Measurements from ENCODE around the gene AMER3. TPM values are rescaled to one million over a fixed set of nuclear protein-coding genes. Genes with fewer than 3 reads are reported as not detected.

Gene AMER3
- polyA plus RNA-seq, 1 donor from 2014 or later, result 19.2 TPM

- Histone ChIP-seq H3K27ac (ENCODE audit: low read length) (no peak overlapping the region), H3F3A (ENCODE audit: insufficient read depth, low read length, poor library complexity, severe bottlenecking) (no peaks in the 10 kb centered on the region), H2AFZ (ENCODE audit: low read depth, low read length) (no peak overlapping the region), H3K79me2 (replicated peaks; ENCODE audit: insufficient read depth, low read length) (no peaks in the 10 kb centered on the region), H3K4me3 (ENCODE audit: low read length) (no peak overlapping the region), H3K4me2 (ENCODE audit: low read length) (no peak overlapping the region), H3K9ac (ENCODE audit: low read length) (no peak overlapping the region), H3K36me3 (ENCODE audit: insufficient read depth, low read length) (no peaks in the 10 kb centered on the region), H3K9me2 (ENCODE audit: insufficient read depth, low read length) (no peaks in the 10 kb centered on the region), H3K27me3 (ENCODE audit: insufficient read depth, low read depth, low read length) (no peaks in the 10 kb centered on the region), H4K20me1 (ENCODE audit: insufficient read depth) (no peaks in the 10 kb centered on the region), H3K9me3 (ENCODE audit: low read length) (no peaks in the 10 kb centered on the region)
- no peak for TF ChIP-seq RAD21 (conservative IDR thresholded peaks at IDR 0.05)
- no peak for TF ChIP-seq REST (IDR thresholded peaks at IDR 0.05; ENCODE audit: borderline replicate concordance)
- TF ChIP-seq EZH2 (IDR thresholded peaks at IDR 0.05; ENCODE audit: borderline replicate concordance, insufficient read depth, low read length, poor library complexity, severe bottlenecking), result no peak
- no peak for TF ChIP-seq MXI1 (conservative IDR thresholded peaks at IDR 0.05; ENCODE audit: poor library complexity, severe bottlenecking)
These were observed 17.7 kb upstream of the AMER3 start for GRCh38 chr2:130737592-130737991.

GRCh38 chr2:130740671-130741070, 14.7 kb upstream of the AMER3 start:
- H3K4me3 ChIP-seq (ENCODE audit: low read length), result no peak overlapping the region
- H3F3A ChIP-seq (ENCODE audit: insufficient read depth, low read length, poor library complexity, severe bottlenecking), result no peaks in the 10 kb centered on the region
- H3K27ac ChIP-seq (ENCODE audit: low read length), result no peak overlapping the region
- no peak overlapping the region for H3K9ac ChIP-seq (ENCODE audit: low read length)
- no peaks in the 10 kb centered on the region for H3K79me2 ChIP-seq (replicated peaks; ENCODE audit: insufficient read depth, low read length)
- no peaks in the 10 kb centered on the region for H3K9me3 ChIP-seq (ENCODE audit: low read length)
- TF ChIP-seq SMC3 (conservative IDR thresholded peaks at IDR 0.05; ENCODE audit: poor library complexity), result no peak
- TF ChIP-seq CTCF (IDR thresholded peaks at IDR 0.05; ENCODE audit: poor library complexity, severe bottlenecking), result no peak
- TF ChIP-seq EZH2 (IDR thresholded peaks at IDR 0.05; ENCODE audit: borderline replicate concordance, insufficient read depth, low read length, poor library complexity, severe bottlenecking), result no peak
- TF ChIP-seq TAF1 (IDR thresholded peaks at IDR 0.05; ENCODE audit: low read depth), result no peak
- TF ChIP-seq RAD21 (conservative IDR thresholded peaks at IDR 0.05), result no peak
- no peak for TF ChIP-seq EP300 (conservative IDR thresholded peaks at IDR 0.05; ENCODE audit: poor library complexity, severe bottlenecking)
- TF ChIP-seq MXI1 (conservative IDR thresholded peaks at IDR 0.05; ENCODE audit: poor library complexity, severe bottlenecking), result no peak
- H4K20me1 ChIP-seq (ENCODE audit: insufficient read depth), result no peaks in the 10 kb centered on the region
- no peaks in the 10 kb centered on the region for H3K27me3 ChIP-seq (ENCODE audit: insufficient read depth, low read depth, low read length)
- no peak overlapping the region for H3K4me2 ChIP-seq (ENCODE audit: low read length)
- no peaks in the 10 kb centered on the region for H3K9me2 ChIP-seq (ENCODE audit: insufficient read depth, low read length)
- H2AFZ ChIP-seq (ENCODE audit: low read depth, low read length), result no peak overlapping the region
- H3K36me3 ChIP-seq (ENCODE audit: insufficient read depth, low read length), result no peaks in the 10 kb centered on the region

- no peaks in the 10 kb centered on the region for H3F3A ChIP-seq (ENCODE audit: insufficient read depth, low read length, poor library complexity, severe bottlenecking)
- H3K4me2 ChIP-seq (ENCODE audit: low read length), result no peak overlapping the region
- H3K36me3 ChIP-seq (ENCODE audit: insufficient read depth, low read length), result no peaks in the 10 kb centered on the region
- H3K4me3 ChIP-seq (ENCODE audit: low read length), result no peak overlapping the region
- no peak overlapping the region for H3K27ac ChIP-seq (ENCODE audit: low read length)
- H3K27me3 ChIP-seq (ENCODE audit: insufficient read depth, low read depth, low read length), result no peaks in the 10 kb centered on the region
- no peak for TF ChIP-seq REST (IDR thresholded peaks at IDR 0.05; ENCODE audit: borderline replicate concordance)
- no peak for TF ChIP-seq TAF1 (IDR thresholded peaks at IDR 0.05; ENCODE audit: low read depth)
- no peak for TF ChIP-seq CTCF (IDR thresholded peaks at IDR 0.05; ENCODE audit: poor library complexity, severe bottlenecking)
- no peak for TF ChIP-seq EZH2 (IDR thresholded peaks at IDR 0.05; ENCODE audit: borderline replicate concordance, insufficient read depth, low read length, poor library complexity, severe bottlenecking)
- TF ChIP-seq SMC3 (conservative IDR thresholded peaks at IDR 0.05; ENCODE audit: poor library complexity), result no peak
- no peak for TF ChIP-seq EP300 (conservative IDR thresholded peaks at IDR 0.05; ENCODE audit: poor library complexity, severe bottlenecking)
- no peak for TF ChIP-seq RAD21 (conservative IDR thresholded peaks at IDR 0.05)
- TF ChIP-seq POLR2AphosphoS5 (IDR thresholded peaks at IDR 0.05), result no peak
- TF ChIP-seq MXI1 (conservative IDR thresholded peaks at IDR 0.05; ENCODE audit: poor library complexity, severe bottlenecking), result no peak
- no peak overlapping the region for H2AFZ ChIP-seq (ENCODE audit: low read depth, low read length)
- no peak overlapping the region for H3K9ac ChIP-seq (ENCODE audit: low read length)
- no peaks in the 10 kb centered on the region for H3K9me3 ChIP-seq (ENCODE audit: low read length)
- H3K9me2 ChIP-seq (ENCODE audit: insufficient read depth, low read length), result no peaks in the 10 kb centered on the region
- no peaks in the 10 kb centered on the region for H4K20me1 ChIP-seq (ENCODE audit: insufficient read depth)
- no peaks in the 10 kb centered on the region for H3K79me2 ChIP-seq (replicated peaks; ENCODE audit: insufficient read depth, low read length)
These were observed 12.1 kb upstream of the AMER3 start for GRCh38 chr2:130743278-130743677.

Data from neural cell (in vitro differentiated cells).